ENCODE measurements around the gene CDK2AP2. TPM values are rescaled to one million over a fixed set of nuclear protein-coding genes. Genes with fewer than 3 reads are reported as not detected.

Gene CDK2AP2
- total and polyA plus RNA-seq, 9 of the 15 experiments (the other 6 are each of a cell fraction or from before 2014, with no cell fraction given): 4.4 to 47.4 (median 21.7) TPM

- no peak for TF ChIP-seq STAT6 (CRISPR knock-in tag; IDR thresholded peaks at IDR 0.05)
- TF ChIP-seq ZNF830 (CRISPR knock-in tag; IDR thresholded peaks at IDR 0.05): peak; percentile 28; the same call in 1 of the 2 replicates
- peak; percentile 81 for TF ChIP-seq VEZF1 (CRISPR knock-in tag; IDR thresholded peaks at IDR 0.05)
- TF ChIP-seq PHF21A (IDR thresholded peaks at IDR 0.05; ENCODE audit: borderline replicate concordance, low read depth): no peak
- peak; percentile 100 for TF ChIP-seq FOXP1 (CRISPR knock-in tag; IDR thresholded peaks at IDR 0.05)
- TF ChIP-seq FOXJ3 (CRISPR knock-in tag; IDR thresholded peaks at IDR 0.05): no peak
- TF ChIP-seq MYC (IDR thresholded peaks at IDR 0.05; ENCODE audit: low read depth, low read length): peak; percentile 21; the same call in 1 of the 2 replicates
- no peak for TF ChIP-seq MYC (CRISPR knock-in tag; IDR thresholded peaks at IDR 0.05; ENCODE audit: borderline replicate concordance, low read depth)
- TF ChIP-seq ILK (tag; IDR thresholded peaks at IDR 0.05; ENCODE audit: borderline replicate concordance, low read depth): no peak
- no peak for TF ChIP-seq FIP1L1 (IDR thresholded peaks at IDR 0.05; ENCODE audit: low read depth, low read length, poor library complexity, severe bottlenecking)
- peak in 1 of 2 experiments; percentile 26; a peak in 1 of 4 replicates for TF ChIP-seq RCOR1 (IDR thresholded peaks at IDR 0.05; ENCODE audit: borderline replicate concordance in 1 of 2, low read depth in 2 of 2, low read length in 2 of 2)
- no peak for TF ChIP-seq PTRF (tag; IDR thresholded peaks at IDR 0.05)
- no peak for TF ChIP-seq CCNT2 (IDR thresholded peaks at IDR 0.05; ENCODE audit: borderline replicate concordance, extremely low read depth, insufficient read length, low read depth, low read length)
- no peak for TF ChIP-seq MEF2A (IDR thresholded peaks at IDR 0.05; ENCODE audit: control insufficient read depth, low read depth, low read length)
- peak; percentile 100 for TF ChIP-seq E2F5 (CRISPR knock-in tag; IDR thresholded peaks at IDR 0.05)
- TF ChIP-seq ZNF780A (CRISPR knock-in tag; IDR thresholded peaks at IDR 0.05): no peak
- TF ChIP-seq HNRNPK (IDR thresholded peaks at IDR 0.05; ENCODE audit: low read depth, low read length, poor library complexity, severe bottlenecking): no peak
- TF ChIP-seq KDM4B (IDR thresholded peaks at IDR 0.05; ENCODE audit: borderline replicate concordance in 2 of 2, low read depth in 1 of 2): no peak; a peak in 1 of 4 replicates
- no peak for TF ChIP-seq CREB5 (CRISPR knock-in tag; IDR thresholded peaks at IDR 0.05)
Measured at GRCh38 chr11:67482827-67483798, 24.8 kb downstream of the CDK2AP2 start, which contains the start of gene AIP (continued).
